Activated naive CD8-positive, alpha-beta T cell treated with anti-CD3 and anti-CD28 coated beads, Interleukin-2, amount 50 U/mL, for 24 hours (primary cell): ENCODE data around the gene GRAPL.
A peak's percentile ranks its signal among the peaks of the same experiment; 100 is the strongest.
"Not testable (repeated sequence)": the region's sequence is repeated elsewhere in the genome, so short reads cannot be mapped to it uniquely, and the experiment has no call there.

ENCODE experiments used
- ATAC-seq: fragments of 150-1000 bp; cut with Tn5 transposase; one replicate; pipeline ENCODE4 v1.10.0; 2021
- DNase-seq: peaks from one replicate; pipeline ENCODE4 v3.0.0; 2021
- H3K27ac Mint-ChIP-seq: one replicate; pipeline ENCODE4 v1.8.0; 2021; ENCODE audit warnings: mild to moderate bottlenecking, mixed read lengths
- H3K27me3 Mint-ChIP-seq: one replicate; pipeline ENCODE4 v1.8.0; 2021; ENCODE audit warnings: mixed read lengths
- H3K36me3 Mint-ChIP-seq: one replicate; pipeline ENCODE4 v1.8.0; 2021; ENCODE audit warnings: low read depth, mixed read lengths
- H3K4me1 Mint-ChIP-seq: one replicate; pipeline ENCODE4 v1.8.0; 2021; ENCODE audit warnings: mixed read lengths
- H3K4me3 Mint-ChIP-seq: one replicate; pipeline ENCODE4 v1.8.0; 2021; ENCODE audit warnings: mild to moderate bottlenecking, moderate library complexity, mixed read lengths
- H3K9me3 Mint-ChIP-seq: one replicate; pipeline ENCODE4 v1.8.0; 2021; ENCODE audit warnings: mixed read lengths

GRAPL gene

GRCh38 chr17:19203429-19203828, 76.0 kb downstream of the GRAPL start:
- H3K4me3 Mint-ChIP-seq, H3K9me3 Mint-ChIP-seq, H3K27me3 Mint-ChIP-seq, DNase-seq, H3K4me1 Mint-ChIP-seq, H3K36me3 Mint-ChIP-seq, H3K27ac Mint-ChIP-seq: not testable (repeated sequence)
- peak; percentile 21 for ATAC-seq
